ENCODE data around the gene AKAP13.

AKAP13 gene

GRCh38 chr15:85558848-85559247 is 178.4 kb downstream of the AKAP13 start:
- Histone ChIP-seq H3K9me3 (ENCODE audit: control insufficient read depth, insufficient read depth, low read depth, low read length) (no peaks in the 10 kb centered on the region), H3K4me1 (ENCODE audit: control insufficient read depth, insufficient read depth, low read length) (peaks cover 9% of the 10 kb centered on the region; the same call in 1 of the 2 replicates), H3K36me3 (ENCODE audit: control insufficient read depth in 2 of 2, insufficient read depth in 1 of 2, low read length in 2 of 2) (peaks cover 0 to 2% of the 10 kb centered on the region in 2 experiments; a peak in 2 of 3 replicates), H3K27ac (ENCODE audit: extremely low read depth, low read depth, low read length) (no peak overlapping the region), H3K4me3 (ENCODE audit: low read depth, low read length) (no peak overlapping the region)
- TF ChIP-seq PRDM2 (tag by site-specific recombination; IDR thresholded peaks at IDR 0.05; ENCODE audit: borderline replicate concordance) (no peak), KLF16 (tag by site-specific recombination; IDR thresholded peaks at IDR 0.05) (no peak), ZNF521 (tag by site-specific recombination; IDR thresholded peaks at IDR 0.05) (no peak), ZNF639 (tag by site-specific recombination; IDR thresholded peaks at IDR 0.05) (no peak), MEIS1 (CRISPR knock-in tag; IDR thresholded peaks at IDR 0.05; ENCODE audit: borderline replicate concordance) (no peak), ZNF155 (tag by site-specific recombination; IDR thresholded peaks at IDR 0.05) (no peak), ZNF548 (tag by site-specific recombination; IDR thresholded peaks at IDR 0.05) (no peak), TSHZ1 (tag by site-specific recombination; IDR thresholded peaks at IDR 0.05; ENCODE audit: borderline replicate concordance) (no peak), ZNF560 (tag by site-specific recombination; IDR thresholded peaks at IDR 0.05; ENCODE audit: borderline replicate concordance) (no peak), HOXA7 (CRISPR knock-in tag; IDR thresholded peaks at IDR 0.05; ENCODE audit: borderline replicate concordance) (no peak)
- POLR2A ChIA-PET, result no interaction called here
- CTCF ChIA-PET, result interaction anchor here (1.1 to 1.8 kb wide), 2 partner anchors 51 to 54 kb away, joined by 3 to 7 read pairs; no protein-coding TSS in a partner anchor

- no peak overlapping the region for H3K4me3 ChIP-seq (ENCODE audit: low read depth, low read length)
- TF ChIP-seq ZNF610 (tag by site-specific recombination; IDR thresholded peaks at IDR 0.05; ENCODE audit: borderline replicate concordance) (peak; percentile 95; the same call in 1 of the 2 replicates), ZNF169 (tag by site-specific recombination; IDR thresholded peaks at IDR 0.05) (no peak)
- no peak overlapping the region for H3K27ac ChIP-seq (ENCODE audit: extremely low read depth, low read depth, low read length)
- H3K4me1 ChIP-seq (ENCODE audit: control insufficient read depth, insufficient read depth, low read length), result peaks cover 10% of the 10 kb centered on the region; the same call in 1 of the 2 replicates
- no peaks in the 10 kb centered on the region for H3K9me3 ChIP-seq (ENCODE audit: control insufficient read depth, insufficient read depth, low read depth, low read length)
- no peaks in the 10 kb centered on the region; a peak in 1 of 3 replicates for H3K36me3 ChIP-seq (ENCODE audit: control insufficient read depth in 2 of 2, insufficient read depth in 1 of 2, low read length in 2 of 2)
- POLR2A ChIA-PET, result no interaction called here
- CTCF ChIA-PET, result interaction anchor here (1.8 kb wide), 1 partner anchor 54 kb away, joined by 7 read pairs; no protein-coding TSS in a partner anchor
Observed at GRCh38 chr15:85559530-85559929, 179.1 kb downstream of the AKAP13 start.

All from HEK293 (cell line).